ENCODE measurements around the gene CCNK. TPM values are rescaled to one million over a fixed set of nuclear protein-coding genes. Genes with fewer than 3 reads are reported as not detected.

Gene CCNK
- total RNA-seq, 1 experiment from 2014 or later = 80.1 TPM

- H3K4me1 ChIP-seq (ENCODE audit: insufficient read depth, low read length) = no peaks in the 10 kb centered on the region
- no CpG with 5 or more reads among the region's 15 CpGs for WGBS (ENCODE audit: extremely low coverage, insufficient read length, low lambda C conversion rate)
These were observed 29.4 kb downstream of the CCNK start for GRCh38 chr14:99510556-99511139.

More at GRCh38 chr14:99510556-99511139, 29.4 kb downstream of the CCNK start:
- H3K18ac ChIP-seq (ENCODE audit: insufficient read length, low read depth, low read length) = no peak overlapping the region
- Mint-ChIP-seq H3K4me1 (peaks cover 4 to 12% of the 10 kb centered on the region in 2 experiments), H3K9me3 (no peaks in the 10 kb centered on the region), H3K36me3 (ENCODE audit: insufficient read depth in 1 of 3, low read depth in 3 of 3) (peaks cover 10 to 54% (median 43%) of the 10 kb centered on the region in 3 experiments; a peak in 6 of 7 replicates), H3K4me3 (no peak overlapping the region), H3K27ac (no peak overlapping the region), H3K27me3 (ENCODE audit: low read depth) (no peaks in the 10 kb centered on the region)
- H2AK5ac ChIP-seq (ENCODE audit: insufficient read length, low read length) = no peak overlapping the region
- H3K23me2 ChIP-seq (ENCODE audit: insufficient read length, low read depth, low read length, poor library complexity, severe bottlenecking) = no peaks in the 10 kb centered on the region
- H2BK5ac ChIP-seq (ENCODE audit: insufficient read length, low read length) = no peak overlapping the region
- no peaks in the 10 kb centered on the region for H3K79me1 ChIP-seq (ENCODE audit: insufficient read depth, low read depth, low read length, poor library complexity, severe bottlenecking)
- no peak overlapping the region for H2AFZ ChIP-seq (ENCODE audit: low read length)
- no peaks in the 10 kb centered on the region for H3K9me3 ChIP-seq (ENCODE audit: control insufficient read depth, low read depth, low read length)
- no peak overlapping the region for H2BK12ac ChIP-seq (ENCODE audit: insufficient read length, low read depth, low read length)
- no peaks in the 10 kb centered on the region for H3K79me2 ChIP-seq (ENCODE audit: insufficient read depth, low read length)
- no peak overlapping the region for H4K91ac ChIP-seq (ENCODE audit: insufficient read length, low read depth, low read length)
- H3K56ac ChIP-seq (ENCODE audit: insufficient read length, low read depth, low read length) = no peak overlapping the region
- no peak overlapping the region for H3K14ac ChIP-seq (ENCODE audit: insufficient read depth, low read length)
- H4K20me1 ChIP-seq (ENCODE audit: control insufficient read depth, insufficient read depth, insufficient read length) = peaks cover 2% of the 10 kb centered on the region
- no peak overlapping the region for H2BK15ac ChIP-seq (ENCODE audit: low read depth, low read length)
- no peak overlapping the region for H2BK120ac ChIP-seq (ENCODE audit: low read depth, low read length, poor library complexity, severe bottlenecking)
- H3K4me2 ChIP-seq (ENCODE audit: insufficient read depth, insufficient read length, low read length) = no peak overlapping the region
- no peak overlapping the region for H2BK20ac ChIP-seq (ENCODE audit: low read depth, low read length, poor library complexity, severe bottlenecking)
- no peak overlapping the region for H3K9ac ChIP-seq (ENCODE audit: extremely low read depth, insufficient read length, low read length)
- H3T11ph ChIP-seq (ENCODE audit: low read length) = no peak overlapping the region
- no peak for DNase-seq
- H3K23ac ChIP-seq (ENCODE audit: insufficient read length, low read depth, low read length) = no peak overlapping the region
- H4K5ac ChIP-seq (ENCODE audit: insufficient read length, low read depth, low read length) = no peak overlapping the region
- no peak overlapping the region for H3K27ac ChIP-seq (ENCODE audit: insufficient read length, low read depth, low read length)
- H3K4ac ChIP-seq (ENCODE audit: low read depth, low read length) = no peak overlapping the region
- no peak for TF ChIP-seq CTCF (conservative IDR thresholded peaks at IDR 0.05)
- no peaks in the 10 kb centered on the region for H3K27me3 ChIP-seq (ENCODE audit: insufficient read depth, low read length)
- H4K8ac ChIP-seq (replicated peaks; ENCODE audit: insufficient read length, low read depth, low read length) = no peak overlapping the region
